HG02642 (cell line): ENCODE data around the gene ZFYVE9.
"Not testable (repeated sequence)": the region's sequence is repeated elsewhere in the genome, so short reads cannot be mapped to it uniquely, and the experiment has no call there.

Experiments used
- ATAC-seq: cut with Tn5 transposase; IDR thresholded peaks from one replicate; pipeline ENCODE4 v1.9.1; 2021; ENCODE audit warnings: mild to moderate bottlenecking; ENCODE audit not compliant: unreplicated experiment, poor library complexity

Gene ZFYVE9

GRCh38 chr1:52365071-52365745 lies 223.3 kb downstream of the ZFYVE9 start:
- peak; percentile 0 for ATAC-seq

- peak; percentile 87 for ATAC-seq
Observed at GRCh38 chr1:52365746-52366516, 224.0 kb downstream of the ZFYVE9 start, which contains the start of gene CC2D1B. Gene CC2D1B, minus strand, starts transcription at chr1:52366205. Its CDS starts 1,585 bp downstream, at chr1:52364620.

- ATAC-seq: no peak
Observed at GRCh38 chr1:52366517-52366827, 224.6 kb downstream of the ZFYVE9 start.

GRCh38 chr1:52367272-52367671 lies 225.4 kb downstream of the ZFYVE9 start:
- no peak for ATAC-seq

GRCh38 chr1:52368383-52369172 lies 226.7 kb downstream of the ZFYVE9 start:
- no peak for ATAC-seq

- ATAC-seq: not testable (repeated sequence)
Observed at GRCh38 chr1:52369851-52370250, 228.0 kb downstream of the ZFYVE9 start.

GRCh38 chr1:52385376-52385775 lies 243.5 kb downstream of the ZFYVE9 start:
- ATAC-seq: no peak

- no peak for ATAC-seq
Observed at GRCh38 chr1:52386458-52386857, 244.6 kb downstream of the ZFYVE9 start.

- ATAC-seq: no peak
Observed at GRCh38 chr1:52393174-52393573, 251.3 kb downstream of the ZFYVE9 start.
